ENCODE results near the gene SEC23B.

SEC23B gene

GRCh38 chr20:18533978-18534644 is 26.4 kb downstream of the SEC23B start:
- TF ChIP-seq POLR2AphosphoS5 (IDR thresholded peaks at IDR 0.05; ENCODE audit: low read depth, low read length): no peak
- no peak for TF ChIP-seq SIN3A (IDR thresholded peaks at IDR 0.05; ENCODE audit: borderline replicate concordance, insufficient read depth, low read length)
- TF ChIP-seq TAF1 (IDR thresholded peaks at IDR 0.05; ENCODE audit: borderline replicate concordance, insufficient read depth, low read length): no peak
- no peak for TF ChIP-seq FOXP2 (optimal IDR thresholded peaks at IDR 0.05; ENCODE audit: borderline replicate concordance, extremely low read depth, extremely low read length, insufficient read depth)

DNA sequence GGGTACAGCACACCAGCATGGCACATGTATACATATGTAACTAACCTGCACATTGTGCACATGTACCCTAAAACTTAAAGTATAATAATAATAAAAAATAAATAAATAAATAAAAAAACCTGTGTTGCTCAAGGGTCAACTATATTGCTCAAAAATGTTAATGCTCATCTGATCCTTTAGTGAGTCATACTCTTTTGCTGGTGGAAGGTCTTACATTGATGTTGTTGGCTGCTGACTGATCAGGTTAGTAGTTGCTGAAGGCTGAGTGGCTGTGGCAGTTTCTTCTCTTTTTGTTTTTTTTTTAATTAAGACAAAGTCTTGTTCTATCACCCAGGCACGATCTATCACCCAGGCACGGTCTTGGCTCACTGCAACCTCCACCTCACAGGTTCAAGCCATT is 29.9 kb downstream of the SEC23B start:
- TF ChIP-seq TAF1 (IDR thresholded peaks at IDR 0.05; ENCODE audit: borderline replicate concordance, insufficient read depth, low read length) (no peak), SIN3A (IDR thresholded peaks at IDR 0.05; ENCODE audit: borderline replicate concordance, insufficient read depth, low read length) (no peak), REST (IDR thresholded peaks at IDR 0.05; ENCODE audit: insufficient read depth in 1 of 2, low read depth in 2 of 2, low read length in 2 of 2) (no peak), FOXP2 (optimal IDR thresholded peaks at IDR 0.05; ENCODE audit: borderline replicate concordance, extremely low read depth, extremely low read length, insufficient read depth) (no peak), POLR2AphosphoS5 (IDR thresholded peaks at IDR 0.05; ENCODE audit: low read depth, low read length) (no peak)

GRCh38 chr20:18541741-18542140 is 34.0 kb downstream of the SEC23B start:
- no peak for TF ChIP-seq REST (IDR thresholded peaks at IDR 0.05; ENCODE audit: insufficient read depth in 1 of 2, low read depth in 2 of 2, low read length in 2 of 2)
- TF ChIP-seq SIN3A (IDR thresholded peaks at IDR 0.05; ENCODE audit: borderline replicate concordance, insufficient read depth, low read length): no peak
- TF ChIP-seq POLR2AphosphoS5 (IDR thresholded peaks at IDR 0.05; ENCODE audit: low read depth, low read length): no peak
- TF ChIP-seq FOXP2 (optimal IDR thresholded peaks at IDR 0.05; ENCODE audit: borderline replicate concordance, extremely low read depth, extremely low read length, insufficient read depth): no peak
- no peak for TF ChIP-seq TAF1 (IDR thresholded peaks at IDR 0.05; ENCODE audit: borderline replicate concordance, insufficient read depth, low read length)

- TF ChIP-seq REST (IDR thresholded peaks at IDR 0.05; ENCODE audit: insufficient read depth in 1 of 2, low read depth in 2 of 2, low read length in 2 of 2) (no peak), FOXP2 (optimal IDR thresholded peaks at IDR 0.05; ENCODE audit: borderline replicate concordance, extremely low read depth, extremely low read length, insufficient read depth) (no peak)
These were observed 35.5 kb downstream of the SEC23B start for GRCh38 chr20:18543216-18543615.

GRCh38 chr20:18543932-18544331 is 36.2 kb downstream of the SEC23B start:
- no peak for TF ChIP-seq POLR2AphosphoS5 (IDR thresholded peaks at IDR 0.05; ENCODE audit: low read depth, low read length)
- no peak for TF ChIP-seq REST (IDR thresholded peaks at IDR 0.05; ENCODE audit: insufficient read depth in 1 of 2, low read depth in 2 of 2, low read length in 2 of 2)
- no peak for TF ChIP-seq TAF1 (IDR thresholded peaks at IDR 0.05; ENCODE audit: borderline replicate concordance, insufficient read depth, low read length)
- no peak for TF ChIP-seq FOXP2 (optimal IDR thresholded peaks at IDR 0.05; ENCODE audit: borderline replicate concordance, extremely low read depth, extremely low read length, insufficient read depth)
- no peak for TF ChIP-seq SIN3A (IDR thresholded peaks at IDR 0.05; ENCODE audit: borderline replicate concordance, insufficient read depth, low read length)

All from PFSK-1 (cell line).